ENCODE results near the gene ANKMY1.

The ANKMY1 gene

GRCh38 chr2:240447934-240448333 lies 109.9 kb downstream of the ANKMY1 start:
- no peak for DNase-seq (ENCODE audit: low read depth)

GRCh38 chr2:240447331-240447730 lies 110.5 kb downstream of the ANKMY1 start:
- DNase-seq (ENCODE audit: low read depth): no peak

GRCh38 chr2:240446664-240447175 lies 111.1 kb downstream of the ANKMY1 start:
- no peak for DNase-seq (ENCODE audit: low read depth)

GRCh38 chr2:240445961-240446663 lies 111.7 kb downstream of the ANKMY1 start:
- DNase-seq (ENCODE audit: low read depth): no peak

GRCh38 chr2:240444464-240444863 lies 113.3 kb downstream of the ANKMY1 start:
- no peak for DNase-seq (ENCODE audit: low read depth)

GRCh38 chr2:240443891-240444301 lies 113.9 kb downstream of the ANKMY1 start:
- DNase-seq (ENCODE audit: low read depth): no peak

GRCh38 chr2:240442891-240443715 lies 114.7 kb downstream of the ANKMY1 start:
- no peak for DNase-seq (ENCODE audit: low read depth)

- DNase-seq (ENCODE audit: low read depth): no peak
Measured at GRCh38 chr2:240441993-240442411, 115.8 kb downstream of the ANKMY1 start.

- no peak for DNase-seq (ENCODE audit: low read depth)
Measured at GRCh38 chr2:240441326-240441992, 116.3 kb downstream of the ANKMY1 start.

GRCh38 chr2:240440704-240441320 lies 117.0 kb downstream of the ANKMY1 start:
- DNase-seq (ENCODE audit: low read depth): no peak

GRCh38 chr2:240440251-240440650 lies 117.5 kb downstream of the ANKMY1 start:
- no peak for DNase-seq (ENCODE audit: low read depth)

GRCh38 chr2:240439698-240440151 lies 118.1 kb downstream of the ANKMY1 start:
- DNase-seq (ENCODE audit: low read depth): no peak

- DNase-seq (ENCODE audit: low read depth): no peak
Measured at GRCh38 chr2:240438810-240439697, 118.7 kb downstream of the ANKMY1 start.

GRCh38 chr2:240437861-240438809 lies 119.7 kb downstream of the ANKMY1 start:
- peak; percentile 46 for DNase-seq (ENCODE audit: low read depth)

- no peak for DNase-seq (ENCODE audit: low read depth)
Measured at GRCh38 chr2:240437551-240437860, 120.3 kb downstream of the ANKMY1 start.

- DNase-seq (ENCODE audit: low read depth): no peak
Measured at GRCh38 chr2:240436683-240437550, 120.9 kb downstream of the ANKMY1 start.

- DNase-seq (ENCODE audit: low read depth): no peak
Measured at GRCh38 chr2:240435948-240436682, 121.7 kb downstream of the ANKMY1 start.

- DNase-seq (ENCODE audit: low read depth): no peak
Measured at GRCh38 chr2:240435457-240435947, 122.3 kb downstream of the ANKMY1 start, which contains the start of gene GPC1. Gene GPC1 (plus strand): TSS chr2:240435663. CDS start chr2:240435919, 256 bp downstream.

Measured in stimulated activated CD8-positive, alpha-beta memory T cell treated with anti-CD3 and anti-CD28 coated beads, Interleukin-7, amount 100 ng/mL, for 24 hours (primary cell).